ENCODE data around the gene MAPK6. TPM values are rescaled to one million over a fixed set of nuclear protein-coding genes. Genes with fewer than 3 reads are reported as not detected.

MAPK6 gene
- total and polyA plus RNA-seq, 9 of the 15 experiments (the other 6 are each of a cell fraction or from before 2014, with no cell fraction given): 28.5 to 97.1 (median 74.0) TPM

DNA sequence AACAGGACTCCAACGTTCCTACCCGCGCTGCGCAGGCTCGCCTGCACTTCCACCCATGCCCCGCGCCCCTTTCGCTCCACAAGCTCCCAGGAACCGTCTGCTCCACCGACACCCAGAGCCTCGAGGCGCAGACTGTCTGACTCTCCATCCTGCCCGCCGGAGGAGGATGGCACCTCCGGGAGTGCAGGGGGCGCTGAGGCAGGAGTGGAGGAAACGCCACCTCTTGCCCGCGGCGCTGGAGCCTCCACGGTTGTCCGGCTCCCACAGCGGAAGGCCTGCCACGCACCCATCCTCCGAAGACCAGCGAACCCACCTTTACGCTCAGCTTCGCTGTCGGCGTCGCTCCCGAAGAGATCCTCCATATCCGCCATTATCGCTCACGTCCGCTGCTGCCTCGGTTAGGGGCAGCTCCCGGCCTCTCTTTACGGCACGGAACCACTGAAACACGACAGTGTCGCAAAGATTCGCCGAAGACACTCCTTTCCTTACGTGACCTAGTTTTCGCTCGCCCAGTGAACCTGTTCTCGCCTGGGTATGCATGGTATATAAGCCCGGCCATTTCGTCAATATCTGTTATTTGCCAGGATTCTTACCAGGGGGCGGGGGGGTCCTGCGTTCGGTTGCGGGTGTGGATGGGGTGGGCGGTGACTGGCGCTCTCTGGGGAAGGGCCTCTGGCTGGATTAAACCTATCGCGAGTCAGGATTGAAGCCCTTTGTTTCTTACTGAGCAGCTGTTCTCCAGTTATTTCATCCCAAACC lies 47.5 kb upstream of the MAPK6 start, which contains the start of gene LEO1 (continued):
- TF ChIP-seq, protein P1, sequence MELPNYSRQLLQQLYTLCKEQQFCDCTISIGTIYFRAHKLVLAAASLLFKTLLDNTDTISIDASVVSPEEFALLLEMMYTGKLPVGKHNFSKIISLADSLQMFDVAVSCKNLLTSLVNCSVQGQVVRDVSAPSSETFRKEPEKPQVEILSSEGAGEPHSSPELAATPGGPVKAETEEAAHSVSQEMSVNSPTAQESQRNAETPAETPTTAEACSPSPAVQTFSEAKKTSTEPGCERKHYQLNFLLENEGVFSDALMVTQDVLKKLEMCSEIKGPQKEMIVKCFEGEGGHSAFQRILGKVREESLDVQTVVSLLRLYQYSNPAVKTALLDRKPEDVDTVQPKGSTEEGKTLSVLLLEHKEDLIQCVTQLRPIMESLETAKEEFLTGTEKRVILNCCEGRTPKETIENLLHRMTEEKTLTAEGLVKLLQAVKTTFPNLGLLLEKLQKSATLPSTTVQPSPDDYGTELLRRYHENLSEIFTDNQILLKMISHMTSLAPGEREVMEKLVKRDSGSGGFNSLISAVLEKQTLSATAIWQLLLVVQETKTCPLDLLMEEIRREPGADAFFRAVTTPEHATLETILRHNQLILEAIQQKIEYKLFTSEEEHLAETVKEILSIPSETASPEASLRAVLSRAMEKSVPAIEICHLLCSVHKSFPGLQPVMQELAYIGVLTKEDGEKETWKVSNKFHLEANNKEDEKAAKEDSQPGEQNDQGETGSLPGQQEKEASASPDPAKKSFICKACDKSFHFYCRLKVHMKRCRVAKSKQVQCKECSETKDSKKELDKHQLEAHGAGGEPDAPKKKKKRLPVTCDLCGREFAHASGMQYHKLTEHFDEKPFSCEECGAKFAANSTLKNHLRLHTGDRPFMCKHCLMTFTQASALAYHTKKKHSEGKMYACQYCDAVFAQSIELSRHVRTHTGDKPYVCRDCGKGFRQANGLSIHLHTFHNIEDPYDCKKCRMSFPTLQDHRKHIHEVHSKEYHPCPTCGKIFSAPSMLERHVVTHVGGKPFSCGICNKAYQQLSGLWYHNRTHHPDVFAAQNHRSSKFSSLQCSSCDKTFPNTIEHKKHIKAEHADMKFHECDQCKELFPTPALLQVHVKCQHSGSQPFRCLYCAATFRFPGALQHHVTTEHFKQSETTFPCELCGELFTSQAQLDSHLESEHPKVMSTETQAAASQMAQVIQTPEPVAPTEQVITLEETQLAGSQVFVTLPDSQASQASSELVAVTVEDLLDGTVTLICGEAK (IDR thresholded peaks at IDR 0.05): peak; percentile 72; the same call in 1 of the 2 replicates
- TF ChIP-seq, protein P1 (CRISPR knock-in tag; IDR thresholded peaks at IDR 0.05): no peak
- TF ChIP-seq, protein P2, sequence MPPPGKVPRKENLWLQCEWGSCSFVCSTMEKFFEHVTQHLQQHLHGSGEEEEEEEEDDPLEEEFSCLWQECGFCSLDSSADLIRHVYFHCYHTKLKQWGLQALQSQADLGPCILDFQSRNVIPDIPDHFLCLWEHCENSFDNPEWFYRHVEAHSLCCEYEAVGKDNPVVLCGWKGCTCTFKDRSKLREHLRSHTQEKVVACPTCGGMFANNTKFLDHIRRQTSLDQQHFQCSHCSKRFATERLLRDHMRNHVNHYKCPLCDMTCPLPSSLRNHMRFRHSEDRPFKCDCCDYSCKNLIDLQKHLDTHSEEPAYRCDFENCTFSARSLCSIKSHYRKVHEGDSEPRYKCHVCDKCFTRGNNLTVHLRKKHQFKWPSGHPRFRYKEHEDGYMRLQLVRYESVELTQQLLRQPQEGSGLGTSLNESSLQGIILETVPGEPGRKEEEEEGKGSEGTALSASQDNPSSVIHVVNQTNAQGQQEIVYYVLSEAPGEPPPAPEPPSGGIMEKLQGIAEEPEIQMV (tag; conservative IDR thresholded peaks at IDR 0.05; ENCODE audit: low read depth): peak; percentile 66
- 0 out of 2 replicates have a peak, but pooled peaks have one; percentile 89 for TF ChIP-seq KAT7 (CRISPR knock-in tag; IDR thresholded peaks at IDR 0.05; ENCODE audit: borderline replicate concordance)
- TF ChIP-seq POLR2AphosphoS2 (IDR thresholded peaks at IDR 0.05; ENCODE audit: low read length): peak; percentile 72; the same call in 1 of the 2 replicates
- TF ChIP-seq, protein P3, sequence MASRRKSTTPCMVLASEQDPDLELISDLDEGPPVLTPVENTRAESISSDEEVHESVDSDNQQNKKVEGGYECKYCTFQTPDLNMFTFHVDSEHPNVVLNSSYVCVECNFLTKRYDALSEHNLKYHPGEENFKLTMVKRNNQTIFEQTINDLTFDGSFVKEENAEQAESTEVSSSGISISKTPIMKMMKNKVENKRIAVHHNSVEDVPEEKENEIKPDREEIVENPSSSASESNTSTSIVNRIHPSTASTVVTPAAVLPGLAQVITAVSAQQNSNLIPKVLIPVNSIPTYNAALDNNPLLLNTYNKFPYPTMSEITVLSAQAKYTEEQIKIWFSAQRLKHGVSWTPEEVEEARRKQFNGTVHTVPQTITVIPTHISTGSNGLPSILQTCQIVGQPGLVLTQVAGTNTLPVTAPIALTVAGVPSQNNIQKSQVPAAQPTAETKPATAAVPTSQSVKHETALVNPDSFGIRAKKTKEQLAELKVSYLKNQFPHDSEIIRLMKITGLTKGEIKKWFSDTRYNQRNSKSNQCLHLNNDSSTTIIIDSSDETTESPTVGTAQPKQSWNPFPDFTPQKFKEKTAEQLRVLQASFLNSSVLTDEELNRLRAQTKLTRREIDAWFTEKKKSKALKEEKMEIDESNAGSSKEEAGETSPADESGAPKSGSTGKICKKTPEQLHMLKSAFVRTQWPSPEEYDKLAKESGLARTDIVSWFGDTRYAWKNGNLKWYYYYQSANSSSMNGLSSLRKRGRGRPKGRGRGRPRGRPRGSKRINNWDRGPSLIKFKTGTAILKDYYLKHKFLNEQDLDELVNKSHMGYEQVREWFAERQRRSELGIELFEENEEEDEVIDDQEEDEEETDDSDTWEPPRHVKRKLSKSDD (conservative IDR thresholded peaks at IDR 0.05; ENCODE audit: low read length): peak; percentile 64; the same call in 1 of the 2 replicates
- peak in 1 of 2 experiments; percentile 27; a peak in 2 of 4 replicates for TF ChIP-seq RAD21 (CRISPR knock-in tag; conservative IDR thresholded peaks at IDR 0.05 in 1 of 2, IDR thresholded peaks at IDR 0.05 in 1 of 2)
- TF ChIP-seq POLR2A (conservative IDR thresholded peaks at IDR 0.05): peak; percentile 96
- no peak for TF ChIP-seq ZNF3 (CRISPR knock-in tag; IDR thresholded peaks at IDR 0.05)
- TF ChIP-seq ATF1 (CRISPR knock-in tag; IDR thresholded peaks at IDR 0.05): no peak
- TF ChIP-seq ATF1 (tag; IDR thresholded peaks at IDR 0.05): peak; percentile 79
- TF ChIP-seq ZNF134 (CRISPR knock-in tag; conservative IDR thresholded peaks at IDR 0.05): no peak
- TF ChIP-seq HNRNPK (IDR thresholded peaks at IDR 0.05; ENCODE audit: low read depth, low read length, poor library complexity, severe bottlenecking): no peak
- TF ChIP-seq HNRNPUL1 (IDR thresholded peaks at IDR 0.05; ENCODE audit: low read length): no peak
- peak; percentile 40; the same call in 1 of the 2 replicates for TF ChIP-seq ZNF583 (CRISPR knock-in tag; IDR thresholded peaks at IDR 0.05)

Data from K562 (cell line).